ENCODE results near the gene NDUFV1.

- no peak for TF ChIP-seq CTCF (IDR thresholded peaks at IDR 0.05)
- TF ChIP-seq EZH2 (IDR thresholded peaks at IDR 0.05; ENCODE audit: borderline replicate concordance, insufficient read depth, low read depth, low read length, poor library complexity, severe bottlenecking) = no peak
Observed at GRCh38 chr11:67644472-67645418, 38.0 kb downstream of the NDUFV1 start.
